Activated T-cell treated with anti-CD3 and anti-CD28 coated beads for 4 hours (primary cell): ENCODE results near the gene TICAM2.
A peak's percentile ranks its signal among the peaks of the same experiment; 100 is the strongest.
"Not testable (repeated sequence)": the region's sequence is repeated elsewhere in the genome, so short reads cannot be mapped to it uniquely, and the experiment has no call there.

Experiments
- DNase-seq: peaks from one replicate; pipeline ENCODE4 v3.0.0-alpha.2; 2020

TICAM2 gene

GRCh38 chr5:115601701-115602590, at the start of gene TICAM2:
TSS of gene TICAM2 (minus strand) at chr5:115602479. CDS start at chr5:115581256, 21,223 bp downstream.
- DNase-seq: peak; percentile 19

GRCh38 chr5:115649541-115649940, 47.3 kb upstream of the TICAM2 start:
- no peak for DNase-seq

GRCh38 chr5:115648056-115648455, 45.8 kb upstream of the TICAM2 start:
- no peak for DNase-seq

- DNase-seq: not testable (repeated sequence)
Measured at GRCh38 chr5:115645386-115645785, 43.1 kb upstream of the TICAM2 start.

- no peak for DNase-seq
Measured at GRCh38 chr5:115644046-115644445, 41.8 kb upstream of the TICAM2 start.

GRCh38 chr5:115641948-115642347, 39.7 kb upstream of the TICAM2 start:
- no peak for DNase-seq

GRCh38 chr5:115640274-115640673, 38.0 kb upstream of the TICAM2 start:
- no peak for DNase-seq

- no peak for DNase-seq
Measured at GRCh38 chr5:115639377-115639776, 37.1 kb upstream of the TICAM2 start.

GRCh38 chr5:115637507-115637906, 35.2 kb upstream of the TICAM2 start:
- DNase-seq: no peak

GRCh38 chr5:115636008-115636407, 33.7 kb upstream of the TICAM2 start:
- DNase-seq: no peak

GRCh38 chr5:115634343-115635132, 32.3 kb upstream of the TICAM2 start:
- peak; percentile 73 for DNase-seq

- no peak for DNase-seq
Measured at GRCh38 chr5:115629903-115630302, 27.6 kb upstream of the TICAM2 start.

- no peak for DNase-seq
Measured at GRCh38 chr5:115627295-115627865, 25.1 kb upstream of the TICAM2 start.

GRCh38 chr5:115626445-115626823, 24.2 kb upstream of the TICAM2 start:
- no peak for DNase-seq

GRCh38 chr5:115625579-115626444, 23.5 kb upstream of the TICAM2 start, which contains the start of gene TMED7:
TSS of gene TMED7 (minus strand) at chr5:115626036. CDS start at chr5:115625792, 244 bp downstream.
- DNase-seq: peak; percentile 100

- DNase-seq: no peak
Measured at GRCh38 chr5:115624994-115625393, 22.7 kb upstream of the TICAM2 start.

GRCh38 chr5:115623658-115624057, 21.4 kb upstream of the TICAM2 start:
- no peak for DNase-seq

- no peak for DNase-seq
Measured at GRCh38 chr5:115621365-115621900, 19.2 kb upstream of the TICAM2 start.

- no peak for DNase-seq
Measured at GRCh38 chr5:115616892-115617291, 14.6 kb upstream of the TICAM2 start.

- DNase-seq: no peak
Measured at GRCh38 chr5:115616472-115616871, 14.2 kb upstream of the TICAM2 start.

- DNase-seq: no peak
Measured at GRCh38 chr5:115611873-115612272, 9.6 kb upstream of the TICAM2 start.

- no peak for DNase-seq
Measured at GRCh38 chr5:115607935-115608334, 5.7 kb upstream of the TICAM2 start.
